ENCODE measurements around the gene OLFML1. TPM values are rescaled to one million over a fixed set of nuclear protein-coding genes. Genes with fewer than 3 reads are reported as not detected.
A peak's percentile ranks its signal among the peaks of the same experiment; 100 is the strongest.

The OLFML1 gene
- total RNA-seq, 2 experiments from 2014 or later: not detected

- POLR2A ChIA-PET: no interaction called here
- H2AFZ ChIP-seq (ENCODE audit: low read length): no peak overlapping the region
- no peaks in the 10 kb centered on the region for H4K20me1 ChIP-seq (ENCODE audit: insufficient read depth, low read length)
- H3K36me3 ChIP-seq (ENCODE audit: insufficient read depth, low read length): no peaks in the 10 kb centered on the region
- no TSS peak for BruUV-seq (replicated peaks)
- intact Hi-C loops (cut with micrococcal nuclease; ENCODE audit: unreplicated experiment): no loop called here
- H3K9me2 ChIP-seq (ENCODE audit: insufficient read depth, low read length): no peaks in the 10 kb centered on the region
- peak; percentile 57 for DNase-seq (ENCODE audit: low spot score)
- no peak overlapping the region for H3K27ac ChIP-seq (ENCODE audit: low read depth, low read length, poor library complexity, severe bottlenecking)
- H3K9me3 ChIP-seq (ENCODE audit: low read length): no peaks in the 10 kb centered on the region
- CTCF ChIA-PET (ENCODE audit: unreplicated experiment): no interaction called here
- H3K4me1 ChIP-seq (ENCODE audit: insufficient read depth, low read length, poor library complexity, severe bottlenecking): peaks cover 10% of the 10 kb centered on the region
- no peak overlapping the region for H3K4me3 ChIP-seq (ENCODE audit: low read depth, low read length, poor library complexity, severe bottlenecking)
- TF ChIP-seq CTCF (conservative IDR thresholded peaks at IDR 0.05; ENCODE audit: low read length): no peak
- no peak for TF ChIP-seq EZH2phosphoT487 (IDR thresholded peaks at IDR 0.05; ENCODE audit: borderline replicate concordance, low read depth, low read length)
- H3K4me2 ChIP-seq (ENCODE audit: low read length): peak overlapping the region; percentile 28; the same call in 1 of the 2 replicates
- H3K79me2 ChIP-seq (ENCODE audit: insufficient read depth, low read depth, low read length): no peaks in the 10 kb centered on the region
These were observed 11.6 kb upstream of the OLFML1 start for GRCh38 chr11:7473717-7474116.

GRCh38 chr11:7480113-7480512 is 5.2 kb upstream of the OLFML1 start:
- intact Hi-C loops (cut with micrococcal nuclease; ENCODE audit: unreplicated experiment): no loop called here
- no peaks in the 10 kb centered on the region for H3K4me1 ChIP-seq (ENCODE audit: insufficient read depth, low read length, poor library complexity, severe bottlenecking)
- no peaks in the 10 kb centered on the region for H3K36me3 ChIP-seq (ENCODE audit: insufficient read depth, low read length)
- no peak for DNase-seq (ENCODE audit: low spot score)
- TF ChIP-seq EZH2phosphoT487 (IDR thresholded peaks at IDR 0.05; ENCODE audit: borderline replicate concordance, low read depth, low read length) (no peak), CTCF (conservative IDR thresholded peaks at IDR 0.05; ENCODE audit: low read length) (no peak)
- H3K27ac ChIP-seq (ENCODE audit: low read depth, low read length, poor library complexity, severe bottlenecking): no peak overlapping the region
- H3K9me2 ChIP-seq (ENCODE audit: insufficient read depth, low read length): no peaks in the 10 kb centered on the region
- no peaks in the 10 kb centered on the region for H3K79me2 ChIP-seq (ENCODE audit: insufficient read depth, low read depth, low read length)
- H4K20me1 ChIP-seq (ENCODE audit: insufficient read depth, low read length): no peaks in the 10 kb centered on the region
- BruUV-seq (replicated peaks): no TSS peak
- ChIA-PET POLR2A (interaction anchor here (0.8 kb wide), 1 partner anchor 9 kb away, joined by 3 read pairs; no protein-coding TSS in a partner anchor), CTCF (ENCODE audit: unreplicated experiment) (no interaction called here)
- no peak overlapping the region for H2AFZ ChIP-seq (ENCODE audit: low read length)
- H3K4me2 ChIP-seq (ENCODE audit: low read length): no peak overlapping the region
- no peaks in the 10 kb centered on the region for H3K9me3 ChIP-seq (ENCODE audit: low read length)
- H3K4me3 ChIP-seq (ENCODE audit: low read depth, low read length, poor library complexity, severe bottlenecking): no peak overlapping the region

GRCh38 chr11:7484131-7484530 is 1.2 kb upstream of the OLFML1 start:
- Histone ChIP-seq H3K4me1 (ENCODE audit: insufficient read depth, low read length, poor library complexity, severe bottlenecking) (no peaks in the 10 kb centered on the region), H3K79me2 (ENCODE audit: insufficient read depth, low read depth, low read length) (no peaks in the 10 kb centered on the region), H3K27ac (ENCODE audit: low read depth, low read length, poor library complexity, severe bottlenecking) (no peak overlapping the region), H2AFZ (ENCODE audit: low read length) (no peak overlapping the region), H3K9me3 (ENCODE audit: low read length) (no peaks in the 10 kb centered on the region), H3K4me3 (ENCODE audit: low read depth, low read length, poor library complexity, severe bottlenecking) (no peak overlapping the region), H3K36me3 (ENCODE audit: insufficient read depth, low read length) (no peaks in the 10 kb centered on the region), H4K20me1 (ENCODE audit: insufficient read depth, low read length) (no peaks in the 10 kb centered on the region), H3K4me2 (ENCODE audit: low read length) (no peak overlapping the region), H3K9me2 (ENCODE audit: insufficient read depth, low read length) (no peaks in the 10 kb centered on the region)
- BruUV-seq (replicated peaks): no TSS peak
- TF ChIP-seq CTCF (conservative IDR thresholded peaks at IDR 0.05; ENCODE audit: low read length) (no peak), EZH2phosphoT487 (IDR thresholded peaks at IDR 0.05; ENCODE audit: borderline replicate concordance, low read depth, low read length) (no peak)
- no peak for DNase-seq (ENCODE audit: low spot score)
- intact Hi-C loops (cut with micrococcal nuclease; ENCODE audit: unreplicated experiment): no loop called here
- ChIA-PET CTCF (ENCODE audit: unreplicated experiment) (no interaction called here), POLR2A (interaction anchor here (0.6 to 1.7 kb wide), 2 partner anchors 12 to 763 kb away, joined by 4 to 7 read pairs; no protein-coding TSS in a partner anchor)
